ENCODE data around the gene ABTB2.

ABTB2 gene

DNA sequence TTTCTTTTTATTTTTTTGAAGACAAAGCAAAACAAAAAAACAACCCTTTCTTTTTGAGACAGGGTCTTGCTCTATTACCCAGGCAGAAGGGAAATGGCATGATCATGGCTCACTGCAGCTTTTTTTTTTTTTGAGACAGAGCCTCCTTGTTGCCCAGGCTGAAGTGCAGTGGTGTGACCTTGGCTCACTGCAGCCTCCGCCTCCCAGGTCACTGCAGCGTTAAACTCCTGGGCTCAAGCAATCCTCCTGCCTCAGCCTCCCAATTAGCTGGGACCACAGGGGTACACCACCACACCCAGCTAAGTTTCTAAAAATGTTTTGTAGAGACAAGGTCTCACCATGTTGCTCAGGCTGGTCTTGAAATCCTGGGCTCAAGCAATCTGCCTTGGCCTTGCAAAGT lies 124.6 kb downstream of the ABTB2 start:
- Histone ChIP-seq H3K4me3 (ENCODE audit: low read length in 2 of 2) (no peak overlapping the region), H3K18ac (ENCODE audit: low read length) (no peak overlapping the region), H3K9ac (ENCODE audit: low read depth, low read length, poor library complexity) (no peak overlapping the region), H3K79me1 (ENCODE audit: low read depth, low read length) (no peaks in the 10 kb centered on the region), H3K9me3 (replicated peaks in 1 of 2; ENCODE audit: control insufficient read depth in 2 of 2, insufficient read depth in 1 of 2, low read depth in 1 of 2, low read length in 2 of 2) (no peaks in the 10 kb centered on the region), H2BK12ac (ENCODE audit: low read length) (no peak overlapping the region), H2BK15ac (ENCODE audit: low read length) (no peak overlapping the region), H3K4me2 (ENCODE audit: insufficient read depth, low read length, poor library complexity, severe bottlenecking) (no peak overlapping the region), H3K23ac (ENCODE audit: low read depth, low read length, poor library complexity) (no peak overlapping the region), H2BK120ac (ENCODE audit: low read depth, low read length) (no peak overlapping the region), H3K14ac (ENCODE audit: low read length) (no peak overlapping the region), H3K4ac (ENCODE audit: low read length) (no peak overlapping the region), H3K27me3 (ENCODE audit: control insufficient read depth in 3 of 3, insufficient read depth in 3 of 3, low read depth in 1 of 3, low read length in 3 of 3) (no peaks in the 10 kb centered on the region), H3K36me3 (replicated peaks in 1 of 2; ENCODE audit: control insufficient read depth in 2 of 2, insufficient read depth in 2 of 2, low read length in 2 of 2) (no peaks in the 10 kb centered on the region), H4K8ac (ENCODE audit: low read depth, low read length) (no peak overlapping the region), H3K4me1 (ENCODE audit: control insufficient read depth in 2 of 2, insufficient read depth in 1 of 2, low read depth in 1 of 2, low read length in 2 of 2) (peaks cover 8 to 17% of the 10 kb centered on the region in 2 donors), H2BK5ac (ENCODE audit: low read length) (no peak overlapping the region), H2AK5ac (ENCODE audit: low read depth, low read length) (no peak overlapping the region), H3K27ac (replicated peaks; ENCODE audit: low read length) (no peak overlapping the region), H2AFZ (ENCODE audit: low read length) (no peak overlapping the region), H4K91ac (ENCODE audit: low read depth, low read length, poor library complexity) (no peak overlapping the region)
- no peak for DNase-seq (ENCODE audit: low spot score)
- no CpG with 5 or more reads among the region's 2 CpGs for WGBS, 2 donors (ENCODE audit: extremely low coverage in 2 of 2, insufficient read length in 2 of 2, insufficient replicate concordance in 1 of 2)

DNA sequence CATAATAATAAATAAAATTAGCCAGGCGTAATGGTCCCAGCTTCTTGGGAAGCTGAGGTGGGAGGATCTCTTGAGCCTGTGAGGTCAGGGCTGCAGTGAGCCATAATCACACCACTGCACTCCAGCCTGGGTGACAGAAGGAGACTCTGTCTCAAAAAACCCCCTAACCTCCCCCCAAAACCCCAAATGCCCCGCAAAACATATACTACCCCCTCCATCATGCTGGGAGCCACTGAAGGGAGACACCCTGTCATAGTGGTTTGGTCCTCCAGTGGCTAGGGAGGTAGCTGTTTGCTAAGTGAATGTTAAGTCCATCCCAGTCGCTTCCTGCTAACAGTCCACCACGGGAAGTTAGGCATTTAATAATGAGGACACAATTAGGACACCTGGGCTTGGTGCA lies 125.0 kb downstream of the ABTB2 start:
- no peak overlapping the region for H2BK120ac ChIP-seq (ENCODE audit: low read depth, low read length)

DNA sequence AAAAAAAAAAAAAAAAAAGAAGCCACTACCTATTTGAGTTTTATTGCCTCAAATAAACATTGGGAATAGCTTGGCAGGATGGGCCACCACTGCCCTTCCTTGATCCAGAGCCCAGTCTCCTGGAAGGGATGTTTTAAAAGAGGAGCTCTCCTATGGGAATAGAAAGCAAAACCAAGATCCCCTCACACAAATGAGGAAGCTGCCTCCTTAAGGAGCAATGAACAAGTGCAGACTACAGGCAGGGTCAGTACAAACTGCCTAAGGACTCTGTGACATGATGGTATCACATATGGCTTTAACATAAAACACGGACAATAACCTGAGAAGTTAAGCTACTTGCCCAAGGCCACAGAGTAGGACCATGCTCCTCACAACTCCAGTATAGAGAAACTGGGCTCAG lies 131.6 kb downstream of the ABTB2 start:
- Histone ChIP-seq H2AFZ (ENCODE audit: low read length) (no peak overlapping the region), H2BK12ac (ENCODE audit: low read length) (no peak overlapping the region), H3K36me3 (replicated peaks in 1 of 2; ENCODE audit: control insufficient read depth in 2 of 2, insufficient read depth in 2 of 2, low read length in 2 of 2) (no peaks in the 10 kb centered on the region), H3K9me3 (replicated peaks in 1 of 2; ENCODE audit: control insufficient read depth in 2 of 2, insufficient read depth in 1 of 2, low read depth in 1 of 2, low read length in 2 of 2) (no peaks in the 10 kb centered on the region), H2BK5ac (ENCODE audit: low read length) (no peak overlapping the region), H3K4me2 (ENCODE audit: insufficient read depth, low read length, poor library complexity, severe bottlenecking) (no peak overlapping the region), H3K14ac (ENCODE audit: low read length) (no peak overlapping the region), H2BK15ac (ENCODE audit: low read length) (no peak overlapping the region), H3K4me1 (ENCODE audit: control insufficient read depth in 2 of 2, insufficient read depth in 1 of 2, low read depth in 1 of 2, low read length in 2 of 2) (peaks cover 8 to 9% of the 10 kb centered on the region in 2 donors), H4K91ac (ENCODE audit: low read depth, low read length, poor library complexity) (no peak overlapping the region), H3K18ac (ENCODE audit: low read length) (no peak overlapping the region), H3K4me3 (ENCODE audit: low read length in 2 of 2) (no peak overlapping the region), H3K4ac (ENCODE audit: low read length) (no peak overlapping the region), H2AK5ac (ENCODE audit: low read depth, low read length) (no peak overlapping the region), H4K8ac (ENCODE audit: low read depth, low read length) (no peak overlapping the region), H3K79me1 (ENCODE audit: low read depth, low read length) (no peaks in the 10 kb centered on the region), H3K9ac (ENCODE audit: low read depth, low read length, poor library complexity) (no peak overlapping the region), H3K27me3 (ENCODE audit: control insufficient read depth in 3 of 3, insufficient read depth in 3 of 3, low read depth in 1 of 3, low read length in 3 of 3) (no peaks in the 10 kb centered on the region), H3K23ac (ENCODE audit: low read depth, low read length, poor library complexity) (no peak overlapping the region), H2BK120ac (ENCODE audit: low read depth, low read length) (no peak overlapping the region), H3K27ac (replicated peaks; ENCODE audit: low read length) (no peak overlapping the region)
- no CpG with 5 or more reads among the region's 1 CpG for WGBS, 2 donors (ENCODE audit: extremely low coverage in 2 of 2, insufficient read length in 2 of 2, insufficient replicate concordance in 1 of 2)
- DNase-seq (ENCODE audit: low spot score) = no peak

More for the DNA sequence above, 125.0 kb downstream of the ABTB2 start:
- H3K27me3 ChIP-seq (ENCODE audit: control insufficient read depth in 3 of 3, insufficient read depth in 3 of 3, low read depth in 1 of 3, low read length in 3 of 3) = no peaks in the 10 kb centered on the region
- no peak overlapping the region for H3K9ac ChIP-seq (ENCODE audit: low read depth, low read length, poor library complexity)
- H3K14ac ChIP-seq (ENCODE audit: low read length) = no peak overlapping the region
- no peak overlapping the region for H3K4ac ChIP-seq (ENCODE audit: low read length)
- H3K23ac ChIP-seq (ENCODE audit: low read depth, low read length, poor library complexity) = no peak overlapping the region
- H4K91ac ChIP-seq (ENCODE audit: low read depth, low read length, poor library complexity) = no peak overlapping the region
- H2BK12ac ChIP-seq (ENCODE audit: low read length) = no peak overlapping the region
- no peaks in the 10 kb centered on the region for H3K9me3 ChIP-seq (replicated peaks in 1 of 2; ENCODE audit: control insufficient read depth in 2 of 2, insufficient read depth in 1 of 2, low read depth in 1 of 2, low read length in 2 of 2)
- H3K27ac ChIP-seq (replicated peaks; ENCODE audit: low read length) = no peak overlapping the region
- no peaks in the 10 kb centered on the region for H3K79me1 ChIP-seq (ENCODE audit: low read depth, low read length)
- no peak overlapping the region for H2AK5ac ChIP-seq (ENCODE audit: low read depth, low read length)
- H3K4me3 ChIP-seq (ENCODE audit: low read length in 2 of 2) = no peak overlapping the region
- DNase-seq (ENCODE audit: low spot score) = no peak
- no peak overlapping the region for H2BK5ac ChIP-seq (ENCODE audit: low read length)
- no CpG with 5 or more reads among the region's 4 CpGs for WGBS, 2 donors (ENCODE audit: extremely low coverage in 2 of 2, insufficient read length in 2 of 2, insufficient replicate concordance in 1 of 2)
- no peak overlapping the region for H2BK15ac ChIP-seq (ENCODE audit: low read length)
- H2AFZ ChIP-seq (ENCODE audit: low read length) = no peak overlapping the region
- no peak overlapping the region for H3K4me2 ChIP-seq (ENCODE audit: insufficient read depth, low read length, poor library complexity, severe bottlenecking)
- no peak overlapping the region for H4K8ac ChIP-seq (ENCODE audit: low read depth, low read length)
- H3K4me1 ChIP-seq (ENCODE audit: control insufficient read depth in 2 of 2, insufficient read depth in 1 of 2, low read depth in 1 of 2, low read length in 2 of 2) = peaks cover 8 to 17% of the 10 kb centered on the region in 2 donors
- H3K36me3 ChIP-seq (replicated peaks in 1 of 2; ENCODE audit: control insufficient read depth in 2 of 2, insufficient read depth in 2 of 2, low read length in 2 of 2) = no peaks in the 10 kb centered on the region
- no peak overlapping the region for H3K18ac ChIP-seq (ENCODE audit: low read length)

DNA sequence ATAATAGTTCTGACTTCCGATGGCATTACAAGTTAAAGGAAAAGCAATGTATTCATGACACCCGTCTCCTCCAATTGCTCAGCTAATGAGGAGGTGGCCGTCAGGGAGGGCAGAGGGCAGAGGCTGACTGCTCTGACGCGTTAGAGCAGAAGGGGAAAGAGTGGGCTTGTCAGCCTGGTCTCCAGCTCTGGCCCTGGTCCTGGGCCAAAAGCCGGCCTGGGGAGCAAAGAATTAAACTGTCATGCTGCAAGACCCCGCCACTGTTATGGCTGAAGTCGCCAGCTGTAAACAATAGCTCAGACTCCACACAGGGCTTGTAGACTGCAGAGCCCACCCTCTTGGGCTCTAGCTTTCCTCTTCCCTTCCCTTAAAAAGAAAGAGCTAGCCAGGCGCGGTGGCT lies 132.7 kb downstream of the ABTB2 start:
- no peak overlapping the region for H2BK12ac ChIP-seq (ENCODE audit: low read length)
- H3K79me1 ChIP-seq (ENCODE audit: low read depth, low read length) = no peaks in the 10 kb centered on the region
- no peak overlapping the region for H4K8ac ChIP-seq (ENCODE audit: low read depth, low read length)
- H3K27ac ChIP-seq (replicated peaks; ENCODE audit: low read length) = no peak overlapping the region
- no peak overlapping the region for H3K4me3 ChIP-seq (ENCODE audit: low read length in 2 of 2)
- H4K91ac ChIP-seq (ENCODE audit: low read depth, low read length, poor library complexity) = no peak overlapping the region
- H3K9me3 ChIP-seq (replicated peaks in 1 of 2; ENCODE audit: control insufficient read depth in 2 of 2, insufficient read depth in 1 of 2, low read depth in 1 of 2, low read length in 2 of 2) = no peaks in the 10 kb centered on the region
- no peak overlapping the region for H3K4ac ChIP-seq (ENCODE audit: low read length)
- H3K9ac ChIP-seq (ENCODE audit: low read depth, low read length, poor library complexity) = no peak overlapping the region
- H3K27me3 ChIP-seq (ENCODE audit: control insufficient read depth in 3 of 3, insufficient read depth in 3 of 3, low read depth in 1 of 3, low read length in 3 of 3) = no peaks in the 10 kb centered on the region
- H3K4me2 ChIP-seq (ENCODE audit: insufficient read depth, low read length, poor library complexity, severe bottlenecking) = no peak overlapping the region
- H3K4me1 ChIP-seq (ENCODE audit: control insufficient read depth in 2 of 2, insufficient read depth in 1 of 2, low read depth in 1 of 2, low read length in 2 of 2) = peaks cover 8 to 9% of the 10 kb centered on the region in 2 donors
- no peak overlapping the region for H3K23ac ChIP-seq (ENCODE audit: low read depth, low read length, poor library complexity)
- no peak overlapping the region for H2AK5ac ChIP-seq (ENCODE audit: low read depth, low read length)
- no peak for DNase-seq (ENCODE audit: low spot score)
- H2BK15ac ChIP-seq (ENCODE audit: low read length) = no peak overlapping the region
- no peak overlapping the region for H3K18ac ChIP-seq (ENCODE audit: low read length)
- no peaks in the 10 kb centered on the region for H3K36me3 ChIP-seq (replicated peaks in 1 of 2; ENCODE audit: control insufficient read depth in 2 of 2, insufficient read depth in 2 of 2, low read length in 2 of 2)
- WGBS, 2 donors (ENCODE audit: extremely low coverage in 2 of 2, insufficient read length in 2 of 2, insufficient replicate concordance in 1 of 2) = no CpG with 5 or more reads among the region's 10 CpGs
- H2AFZ ChIP-seq (ENCODE audit: low read length) = no peak overlapping the region
- H2BK5ac ChIP-seq (ENCODE audit: low read length) = no peak overlapping the region
- no peak overlapping the region for H3K14ac ChIP-seq (ENCODE audit: low read length)
- H2BK120ac ChIP-seq (ENCODE audit: low read depth, low read length) = no peak overlapping the region
